GM12892 (cell line): ENCODE data around the gene PLEKHG5.

Source experiments
- POLR2A ChIP-seq: IDR thresholded peaks from 2 replicates; pipeline ENCODE4 v1.6.1; 2011; ENCODE audit warnings: low read depth, low read length, control low read depth
- POLR2AphosphoS5 ChIP-seq: IDR thresholded peaks from 2 replicates; pipeline ENCODE4 v1.6.1; 2011; ENCODE audit warnings: low read depth, low read length, control low read depth
- TAF1 ChIP-seq: IDR thresholded peaks from 2 replicates; pipeline ENCODE4 v1.6.1; 2011; ENCODE audit warnings: low read depth, mild to moderate bottlenecking, control low read depth, low read length, borderline replicate concordance

GRCh38 chr1:6484826-6485167, 6.7 kb downstream of the PLEKHG5 start:
- TF ChIP-seq POLR2A (no peak), POLR2AphosphoS5 (no peak), TAF1 (no peak)
